A549 treated with Hydrocortisone at 1 μM for 4 hours (cell line): ENCODE measurements around the gene FANCD2. TPM values are rescaled to one million over a fixed set of nuclear protein-coding genes. Genes with fewer than 3 reads are reported as not detected.

ENCODE experiments used
- total RNA-seq: library from RNA; stranded (reverse); fragments of 200-300 nt; extraction: Qiagen RNA extraction; gene quantifications from 5 replicates; pipeline ENCODE4 v1.2.3, GENCODE V29; 2022

Gene FANCD2
- total RNA-seq: 16.5 to 24.4 TPM (median 18.0 TPM) in 5 replicates

GRCh38 chr3:10026084-10026890, at the start of gene FANCD2:
Gene FANCD2 (plus strand): TSS chr3:10026437. CDS start chr3:10028658, 2,221 bp downstream.

GRCh38 chr3:10108091-10108490, 81.9 kb downstream of the FANCD2 start, which contains the start of gene FANCD2OS:
Gene FANCD2OS (minus strand): TSS chr3:10108255. CDS start chr3:10104774, 3,481 bp downstream.

GRCh38 chr3:10115326-10116137, 89.3 kb downstream of the FANCD2 start, which contains the start of gene BRK1:
Gene BRK1 (plus strand): TSS chr3:10115675. CDS start chr3:10115702, 27 bp downstream.

Other genes starting within 250 kb of the FANCD2 start
- gene TADA3, start 234.0 kb upstream of the FANCD2 start, total RNA-seq: 58.9 to 62.3 TPM (median 60.1 TPM) in 5 replicates
- 152 to 264 TPM (median 157 TPM) in 5 replicates for gene ARPC4, start 233.4 kb upstream of the FANCD2 start, total RNA-seq
- gene TTLL3, start 216.2 kb upstream of the FANCD2 start, total RNA-seq: 7.1 to 7.8 TPM (median 7.4 TPM) in 5 replicates
- 51.9 to 63.3 TPM (median 60.5 TPM) in 5 replicates for gene RPUSD3, start 182.4 kb upstream of the FANCD2 start, total RNA-seq
- 61.6 to 88.8 TPM (median 71.7 TPM) in 5 replicates for gene CIDEC, start 146.2 kb upstream of the FANCD2 start, total RNA-seq
- gene JAGN1, start 135.8 kb upstream of the FANCD2 start, total RNA-seq: 78.5 to 106 TPM (median 99.5 TPM) in 5 replicates
- gene IL17RE, start 123.6 kb upstream of the FANCD2 start, total RNA-seq: 1.4 to 2.3 TPM (median 1.6 TPM) in 5 replicates
- 27.3 to 35.3 TPM (median 31.1 TPM) in 5 replicates for gene IL17RC, start 109.3 kb upstream of the FANCD2 start, total RNA-seq
- gene CRELD1, start 92.6 kb upstream of the FANCD2 start, total RNA-seq: 11.6 to 14.0 TPM (median 13.1 TPM) in 5 replicates
- 1.4 to 1.9 TPM (median 1.6 TPM) in 5 replicates for gene PRRT3, start 74.0 kb upstream of the FANCD2 start, total RNA-seq
- 110 to 145 TPM (median 116 TPM) in 5 replicates for gene EMC3, start 39.6 kb upstream of the FANCD2 start, total RNA-seq
- gene FANCD2OS, start 81.8 kb downstream of the FANCD2 start, total RNA-seq: not detected in 5 replicates
- gene BRK1, start 89.2 kb downstream of the FANCD2 start, total RNA-seq: 166 to 178 TPM (median 176 TPM) in 5 replicates
- gene VHL, start 115.3 kb downstream of the FANCD2 start, total RNA-seq: 24.8 to 31.4 TPM (median 29.0 TPM) in 5 replicates
- 12.1 to 17.6 TPM (median 15.7 TPM) in 5 replicates for gene IRAK2, start 138.5 kb downstream of the FANCD2 start, total RNA-seq
- 29.4 to 41.2 TPM (median 33.3 TPM) in 5 replicates for gene TATDN2, start 222.0 kb downstream of the FANCD2 start, total RNA-seq